Mesothelial cell of epicardium (in vitro differentiated cells): ENCODE results near the gene PTPN1. TPM values are rescaled to one million over a fixed set of nuclear protein-coding genes. Genes with fewer than 3 reads are reported as not detected.

Experiments
- DNase-seq, 2 experiments: peaks; one replicate each; pipeline ENCODE4 v3.0.0; 2021; ENCODE audit warnings: low spot score in 2 of 2; ENCODE audit not compliant: unreplicated experiment in 2 of 2
- H3K27ac Mint-ChIP-seq: 2 replicates; pipeline ENCODE4 v1.8.0; 2021; ENCODE audit warnings: mixed read lengths
- H3K27me3 Mint-ChIP-seq: 2 replicates; pipeline ENCODE4 v1.8.0; 2021; ENCODE audit warnings: low read depth, mixed read lengths
- H3K36me3 Mint-ChIP-seq: 2 replicates; pipeline ENCODE4 v1.8.0; 2021; ENCODE audit warnings: mixed read lengths
- H3K4me1 Mint-ChIP-seq: 2 replicates; pipeline ENCODE4 v1.8.0; 2021; ENCODE audit warnings: mixed read lengths
- H3K4me3 Mint-ChIP-seq: 2 replicates; pipeline ENCODE4 v1.8.0; 2021; ENCODE audit warnings: mild to moderate bottlenecking, moderate library complexity, mixed read lengths
- H3K9me3 Mint-ChIP-seq: 2 replicates; pipeline ENCODE4 v1.8.0; 2021; ENCODE audit warnings: mixed read lengths
- CTCF ChIP-seq: fragments of 200-600 bp; sonication (generic); IDR thresholded peaks from one replicate; pipeline ENCODE4 v1.5.0; 2021; ENCODE audit warnings: antibody characterized with exemption; ENCODE audit not compliant: unreplicated experiment
- total RNA-seq: library from RNA; stranded (reverse); gene quantifications from 3 replicates; pipeline ENCODE4 v1.2.1, GENCODE V29; 2021

The PTPN1 gene
- total RNA-seq, 1 donor from 2014 or later = 27.7 TPM

GRCh38 chr20:50594231-50594590 is 84.0 kb downstream of the PTPN1 start:
- Mint-ChIP-seq H3K27me3 (no peaks in the 10 kb centered on the region), H3K4me1 (peaks cover 15% of the 10 kb centered on the region), H3K9me3 (no peaks in the 10 kb centered on the region), H3K36me3 (no peaks in the 10 kb centered on the region), H3K27ac (no peak overlapping the region), H3K4me3 (no peak overlapping the region)
- no peak for DNase-seq
- no peak for TF ChIP-seq CTCF

- no peaks in the 10 kb centered on the region for H3K36me3 Mint-ChIP-seq
- H3K9me3 Mint-ChIP-seq = no peaks in the 10 kb centered on the region
These were observed 84.6 kb downstream of the PTPN1 start for GRCh38 chr20:50594591-50595432.

GRCh38 chr20:50595433-50595895 is 85.3 kb downstream of the PTPN1 start:
- no peaks in the 10 kb centered on the region for H3K36me3 Mint-ChIP-seq
- H3K4me1 Mint-ChIP-seq = peaks cover 15% of the 10 kb centered on the region
- TF ChIP-seq CTCF = no peak
- no peaks in the 10 kb centered on the region for H3K9me3 Mint-ChIP-seq
- DNase-seq = no peak
- no peak overlapping the region for H3K27ac Mint-ChIP-seq
- no peaks in the 10 kb centered on the region for H3K27me3 Mint-ChIP-seq
- no peak overlapping the region for H3K4me3 Mint-ChIP-seq

More at GRCh38 chr20:50594591-50595432, 84.6 kb downstream of the PTPN1 start:
- Mint-ChIP-seq H3K27me3 (no peaks in the 10 kb centered on the region), H3K4me1 (peaks cover 15% of the 10 kb centered on the region), H3K27ac (no peak overlapping the region), H3K4me3 (no peak overlapping the region)
- TF ChIP-seq CTCF = no peak
- no peak for DNase-seq

GRCh38 chr20:50595988-50596693 is 86.0 kb downstream of the PTPN1 start:
- Mint-ChIP-seq H3K4me1 (peaks cover 15% of the 10 kb centered on the region), H3K27ac (peak overlapping the region; percentile 50), H3K36me3 (no peaks in the 10 kb centered on the region), H3K9me3 (no peaks in the 10 kb centered on the region), H3K27me3 (no peaks in the 10 kb centered on the region), H3K4me3 (no peak overlapping the region)
- DNase-seq = no peak
- TF ChIP-seq CTCF = no peak

GRCh38 chr20:50596694-50597021 is 86.5 kb downstream of the PTPN1 start:
- no peaks in the 10 kb centered on the region for H3K9me3 Mint-ChIP-seq
- no peak overlapping the region for H3K4me3 Mint-ChIP-seq
- no peak for TF ChIP-seq CTCF
- H3K36me3 Mint-ChIP-seq = no peaks in the 10 kb centered on the region
- no peaks in the 10 kb centered on the region for H3K27me3 Mint-ChIP-seq
- H3K27ac Mint-ChIP-seq = no peak overlapping the region
- DNase-seq = no peak
- H3K4me1 Mint-ChIP-seq = peaks cover 15% of the 10 kb centered on the region
